G401.6 (cell line): Measurements from ENCODE around the gene TMPRSS3.

ENCODE experiments used
- FAIRE-seq: peaks from 2 replicates; lab custom pipeline; 2012; peaks lifted over from hg19 to GRCh38; lab: Jason Lieb, UNC

Gene TMPRSS3

GRCh38 chr21:42387843-42388340 is 8.0 kb downstream of the TMPRSS3 start:
- no peak for FAIRE-seq

GRCh38 chr21:42387164-42387563 is 8.7 kb downstream of the TMPRSS3 start:
- no peak for FAIRE-seq

- no peak for FAIRE-seq
Measured at GRCh38 chr21:42386034-42386591, 9.7 kb downstream of the TMPRSS3 start.

GRCh38 chr21:42385619-42386018 is 10.2 kb downstream of the TMPRSS3 start:
- FAIRE-seq, result no peak

GRCh38 chr21:42384989-42385388 is 10.9 kb downstream of the TMPRSS3 start:
- FAIRE-seq, result no peak

GRCh38 chr21:42384156-42384945 is 11.5 kb downstream of the TMPRSS3 start:
- no peak for FAIRE-seq

GRCh38 chr21:42383331-42383730 is 12.5 kb downstream of the TMPRSS3 start:
- FAIRE-seq, result no peak

GRCh38 chr21:42382915-42383314 is 12.9 kb downstream of the TMPRSS3 start:
- FAIRE-seq, result no peak

- FAIRE-seq, result no peak
Measured at GRCh38 chr21:42381347-42381984, 14.4 kb downstream of the TMPRSS3 start.

GRCh38 chr21:42379426-42380215 is 16.2 kb downstream of the TMPRSS3 start:
- FAIRE-seq, result no peak

GRCh38 chr21:42378418-42378817 is 17.4 kb downstream of the TMPRSS3 start:
- FAIRE-seq, result no peak

GRCh38 chr21:42377951-42378340 is 17.9 kb downstream of the TMPRSS3 start:
- FAIRE-seq, result no peak

- no peak for FAIRE-seq
Measured at GRCh38 chr21:42377211-42377950, 18.5 kb downstream of the TMPRSS3 start.

- FAIRE-seq, result no peak
Measured at GRCh38 chr21:42376338-42376982, 19.4 kb downstream of the TMPRSS3 start.

- no peak for FAIRE-seq
Measured at GRCh38 chr21:42375966-42376337, 19.9 kb downstream of the TMPRSS3 start.

- FAIRE-seq, result no peak
Measured at GRCh38 chr21:42375506-42375905, 20.3 kb downstream of the TMPRSS3 start.

- FAIRE-seq, result no peak
Measured at GRCh38 chr21:42374864-42375499, 20.9 kb downstream of the TMPRSS3 start.

- FAIRE-seq, result no peak
Measured at GRCh38 chr21:42374457-42374856, 21.4 kb downstream of the TMPRSS3 start.

- FAIRE-seq, result no peak
Measured at GRCh38 chr21:42373908-42374455, 21.9 kb downstream of the TMPRSS3 start.

- no peak for FAIRE-seq
Measured at GRCh38 chr21:42373196-42373907, 22.5 kb downstream of the TMPRSS3 start.
